Hepatocyte (in vitro differentiated cells): Measurements from ENCODE around the gene SPINDOC. TPM values are rescaled to one million over a fixed set of nuclear protein-coding genes. Genes with fewer than 3 reads are reported as not detected.
"Not testable (repeated sequence)": the region's sequence is repeated elsewhere in the genome, so short reads cannot be mapped to it uniquely, and the experiment has no call there.

Experiments used
- DNase-seq: peaks from one replicate; pipeline ENCODE4 v3.0.0-alpha.2; 2016; ENCODE audit warnings: low spot score
- H2AFZ ChIP-seq: fragments of 200-600 bp; sonication (generic); 2 replicates; pipeline ENCODE4 v1.6.0; 2016; ENCODE audit warnings: antibody characterized with exemption, mild to moderate bottlenecking
- H3K27ac ChIP-seq: fragments of 200-600 bp; sonication (generic); 2 replicates; pipeline ENCODE4 v1.5.1; 2016; ENCODE audit warnings: mild to moderate bottlenecking
- H3K27me3 ChIP-seq: fragments of 200-600 bp; sonication (generic); 2 replicates; pipeline ENCODE4 v1.6.1; 2016
- H3K36me3 ChIP-seq: fragments of 200-600 bp; sonication (generic); replicated peaks from 2 replicates; pipeline ENCODE4 v1.5.1; 2016; ENCODE audit warnings: low read depth; ENCODE audit not compliant: insufficient read depth
- H3K4me1 ChIP-seq: fragments of 200-600 bp; sonication (generic); 2 replicates; pipeline ENCODE4 v1.5.1; 2016; ENCODE audit warnings: mild to moderate bottlenecking, moderate library complexity; ENCODE audit not compliant: insufficient read depth
- H3K4me2 ChIP-seq: fragments of 200-600 bp; sonication (generic); 2 replicates; pipeline ENCODE4 v1.6.0; 2016
- H3K4me3 ChIP-seq: fragments of 200-600 bp; sonication (generic); 2 replicates; pipeline ENCODE4 v1.5.1; 2016; ENCODE audit warnings: mild to moderate bottlenecking
- H3K79me2 ChIP-seq: fragments of 200-600 bp; sonication (generic); 2 replicates; pipeline ENCODE4 v1.6.0; 2017; ENCODE audit warnings: mild to moderate bottlenecking
- H3K9me2 ChIP-seq: fragments of 200-600 bp; sonication (generic); replicated peaks from 2 replicates; pipeline ENCODE4 v1.6.0; 2017; ENCODE audit warnings: mild to moderate bottlenecking; ENCODE audit not compliant: insufficient read depth
- H3K9me3 ChIP-seq: fragments of 200-600 bp; sonication (generic); 2 replicates; pipeline ENCODE4 v1.5.1; 2016; ENCODE audit warnings: low read depth, mild to moderate bottlenecking
- H4K20me1 ChIP-seq: fragments of 200-600 bp; sonication (generic); 2 replicates; pipeline ENCODE4 v1.6.0; 2016; ENCODE audit warnings: mild to moderate bottlenecking; ENCODE audit not compliant: insufficient read depth, poor library complexity, severe bottlenecking
- EZH2 ChIP-seq: fragments of 200-600 bp; sonication (generic); IDR thresholded peaks from 2 replicates; pipeline ENCODE4 v1.6.1; 2016; ENCODE audit warnings: antibody characterized with exemption, mild to moderate bottlenecking, borderline replicate concordance
- EZH2phosphoT487 ChIP-seq: fragments of 200-600 bp; sonication (generic); IDR thresholded peaks from one replicate; pipeline ENCODE4 v1.6.1; 2018; ENCODE audit warnings: antibody characterized with exemption, mild to moderate bottlenecking, low read depth, moderate library complexity; ENCODE audit not compliant: unreplicated experiment, severe bottlenecking
- WGBS: methylation state at CpG from one replicate; pipeline ENCODE4 v1.1.6; 2016; ENCODE audit warnings: low lambda C conversion rate; ENCODE audit errors: missing lambda C conversion rate; 5-methylcytosine and 5-hydroxymethylcytosine counted together
- polyA plus RNA-seq: library from polyadenylated mRNA; unstranded; fragments of >200 nt; fragmentation: Nextera tagmentation; extraction: Ambion mirVana; gene quantifications from 2 replicates; pipeline ENCODE4 v1.2.1, GENCODE V29; 2016
- total RNA-seq: library from RNA; depleted of rRNA; stranded (reverse); fragments of >200 nt; gene quantifications from 2 replicates; pipeline ENCODE4 v1.2.3, GENCODE V29; 2014
- TF ChIP-seq, protein P1 (sequence below): fragments of 200-600 bp; sonication (generic); IDR thresholded peaks from 2 replicates; pipeline ENCODE4 v1.5.1; 2016; ENCODE audit warnings: antibody characterized with exemption, mild to moderate bottlenecking; ENCODE audit not compliant: poor library complexity

Gene SPINDOC
- total and polyA plus RNA-seq, 2 experiments from 2014 or later = 9.9 to 24.0 TPM

DNA sequence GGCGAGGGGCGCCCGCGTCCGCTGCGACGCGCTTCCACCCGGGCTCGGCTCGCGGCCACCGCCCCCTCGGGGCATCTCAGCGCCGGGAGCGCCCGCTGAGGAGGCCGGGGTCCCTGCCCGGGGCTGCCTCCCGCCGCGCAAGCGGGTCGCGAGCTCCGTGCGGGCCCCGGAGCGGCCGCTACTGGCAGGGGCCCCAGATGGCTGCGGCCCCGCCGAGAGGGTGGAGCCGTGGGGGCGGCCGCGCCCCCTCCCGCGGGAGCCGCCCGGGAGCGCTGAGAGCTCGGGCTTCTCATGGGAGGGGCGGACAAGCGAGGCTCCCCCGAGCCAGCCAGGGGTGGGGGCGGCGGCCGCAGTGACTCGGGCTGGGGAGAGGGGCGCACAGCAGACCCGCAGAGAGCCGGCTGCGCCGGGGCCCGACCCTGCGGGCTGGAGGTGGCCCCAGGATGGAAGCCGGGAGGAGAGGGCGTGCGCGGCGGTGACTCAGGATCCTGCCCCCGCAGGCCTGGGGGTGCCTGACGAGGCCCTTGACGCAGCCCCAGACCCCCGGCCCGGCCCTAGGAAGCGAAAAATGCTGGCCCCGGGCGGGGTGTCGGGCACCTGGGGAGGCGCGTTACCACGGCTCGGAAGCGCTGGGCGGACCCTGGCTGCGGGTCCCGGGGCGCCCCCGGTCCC is 44.1 kb upstream of the SPINDOC start:
- under 1% methylated on average over 38 of the region's 82 CpGs for WGBS
- no peaks in the 10 kb centered on the region for H3K36me3 ChIP-seq
- H3K9me3 ChIP-seq = no peaks in the 10 kb centered on the region
- H3K9me2 ChIP-seq = no peaks in the 10 kb centered on the region
- peak; percentile 68 for DNase-seq
- TF ChIP-seq, protein P1, sequence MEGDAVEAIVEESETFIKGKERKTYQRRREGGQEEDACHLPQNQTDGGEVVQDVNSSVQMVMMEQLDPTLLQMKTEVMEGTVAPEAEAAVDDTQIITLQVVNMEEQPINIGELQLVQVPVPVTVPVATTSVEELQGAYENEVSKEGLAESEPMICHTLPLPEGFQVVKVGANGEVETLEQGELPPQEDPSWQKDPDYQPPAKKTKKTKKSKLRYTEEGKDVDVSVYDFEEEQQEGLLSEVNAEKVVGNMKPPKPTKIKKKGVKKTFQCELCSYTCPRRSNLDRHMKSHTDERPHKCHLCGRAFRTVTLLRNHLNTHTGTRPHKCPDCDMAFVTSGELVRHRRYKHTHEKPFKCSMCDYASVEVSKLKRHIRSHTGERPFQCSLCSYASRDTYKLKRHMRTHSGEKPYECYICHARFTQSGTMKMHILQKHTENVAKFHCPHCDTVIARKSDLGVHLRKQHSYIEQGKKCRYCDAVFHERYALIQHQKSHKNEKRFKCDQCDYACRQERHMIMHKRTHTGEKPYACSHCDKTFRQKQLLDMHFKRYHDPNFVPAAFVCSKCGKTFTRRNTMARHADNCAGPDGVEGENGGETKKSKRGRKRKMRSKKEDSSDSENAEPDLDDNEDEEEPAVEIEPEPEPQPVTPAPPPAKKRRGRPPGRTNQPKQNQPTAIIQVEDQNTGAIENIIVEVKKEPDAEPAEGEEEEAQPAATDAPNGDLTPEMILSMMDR = no peak
- no peak for TF ChIP-seq EZH2phosphoT487
- no peak for TF ChIP-seq EZH2
- peak overlapping the region; percentile 86 for H2AFZ ChIP-seq
- H3K4me1 ChIP-seq = peaks cover 41% of the 10 kb centered on the region
- peak overlapping the region; percentile 86 for H3K27ac ChIP-seq
- H3K4me3 ChIP-seq = peak overlapping the region; percentile 99
- peaks cover 44% of the 10 kb centered on the region for H3K79me2 ChIP-seq
- H3K27me3 ChIP-seq = peaks cover 2% of the 10 kb centered on the region
- H4K20me1 ChIP-seq = peaks cover 35% of the 10 kb centered on the region
- peak overlapping the region; percentile 100 for H3K4me2 ChIP-seq

DNA sequence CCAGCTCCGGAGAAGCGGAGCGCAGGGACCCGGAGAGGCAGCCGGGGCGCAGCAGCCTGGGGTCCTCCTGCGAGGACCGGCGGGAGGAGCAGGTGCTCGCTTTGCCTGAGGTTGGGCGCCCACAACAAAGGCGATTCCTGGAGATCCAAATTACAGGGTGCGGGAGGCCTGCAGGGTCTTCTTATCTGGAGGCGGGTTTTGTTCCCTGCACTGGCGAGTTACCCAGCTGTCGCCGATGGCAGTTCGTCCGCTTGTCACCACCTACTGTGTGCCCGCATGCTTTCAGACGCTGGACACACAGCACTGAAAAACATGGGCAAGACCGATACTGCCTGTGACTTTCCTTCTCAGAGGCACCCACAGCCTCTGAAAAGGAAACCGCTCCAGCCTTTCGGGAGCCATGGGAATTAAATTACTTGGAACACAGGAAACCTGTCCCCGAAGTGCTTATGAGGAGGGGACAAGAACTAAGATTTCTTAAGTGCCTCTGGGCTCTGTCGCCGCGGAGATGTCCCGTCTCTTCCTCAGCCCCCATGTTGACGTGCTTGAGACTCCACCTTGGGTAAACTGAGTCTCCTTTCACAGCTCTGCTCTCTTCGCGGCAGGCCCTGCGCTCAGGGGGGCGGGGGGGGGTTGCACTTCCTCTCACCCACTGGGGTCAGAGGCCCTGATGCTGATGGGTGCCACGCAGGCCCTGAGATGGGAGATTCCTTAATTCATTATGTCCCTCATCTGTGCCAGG is 43.4 kb upstream of the SPINDOC start:
- H3K79me2 ChIP-seq = peaks cover 37% of the 10 kb centered on the region
- peak overlapping the region; percentile 99 for H3K4me3 ChIP-seq
- peak overlapping the region; percentile 100 for H3K4me2 ChIP-seq
- 8% methylated on average over 35 of the region's 35 CpGs for WGBS
- H3K4me1 ChIP-seq = peaks cover 34% of the 10 kb centered on the region
- H3K9me2 ChIP-seq = no peaks in the 10 kb centered on the region
- H4K20me1 ChIP-seq = peaks cover 28% of the 10 kb centered on the region
- peak; percentile 40 for DNase-seq
- no peaks in the 10 kb centered on the region for H3K36me3 ChIP-seq
- no peak for TF ChIP-seq EZH2
- H3K9me3 ChIP-seq = no peaks in the 10 kb centered on the region
- peaks cover 2% of the 10 kb centered on the region for H3K27me3 ChIP-seq
- H2AFZ ChIP-seq = peak overlapping the region; percentile 86
- peak overlapping the region; percentile 86 for H3K27ac ChIP-seq

DNA sequence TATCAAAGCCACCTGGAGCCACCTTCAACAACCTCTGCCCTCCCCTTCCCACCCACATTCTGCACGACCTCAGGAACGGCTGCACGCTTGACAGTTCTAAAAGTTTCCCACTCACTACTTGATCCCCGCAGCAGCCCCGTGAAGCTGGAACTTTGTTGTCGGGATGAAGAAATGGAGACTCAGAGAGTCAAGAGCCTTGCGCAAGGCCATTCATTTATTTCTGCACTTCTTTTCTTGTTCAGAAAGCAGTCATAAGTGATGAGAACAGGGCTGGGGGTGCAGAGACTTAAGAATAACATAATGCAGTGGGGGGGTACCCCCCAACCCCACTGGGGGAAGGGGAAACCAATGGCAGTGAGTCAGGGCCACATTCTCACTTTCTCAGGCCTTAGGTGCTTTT is 42.5 kb upstream of the SPINDOC start:
- 79% methylated on average over 7 of the region's 7 CpGs for WGBS
- no peak overlapping the region for H2AFZ ChIP-seq
- DNase-seq = no peak
- TF ChIP-seq EZH2 = no peak
- no peak for TF ChIP-seq EZH2phosphoT487
- TF ChIP-seq, protein P1 = no peak
- H3K27me3 ChIP-seq = peaks cover 2% of the 10 kb centered on the region
- peaks cover 20% of the 10 kb centered on the region for H4K20me1 ChIP-seq
- peaks cover 29% of the 10 kb centered on the region for H3K79me2 ChIP-seq
- H3K4me1 ChIP-seq = peaks cover 25% of the 10 kb centered on the region
- no peak overlapping the region for H3K4me3 ChIP-seq
- no peak overlapping the region for H3K4me2 ChIP-seq
- H3K36me3 ChIP-seq = no peaks in the 10 kb centered on the region
- H3K27ac ChIP-seq = no peak overlapping the region
- H3K9me2 ChIP-seq = no peaks in the 10 kb centered on the region
- no peaks in the 10 kb centered on the region for H3K9me3 ChIP-seq

DNA sequence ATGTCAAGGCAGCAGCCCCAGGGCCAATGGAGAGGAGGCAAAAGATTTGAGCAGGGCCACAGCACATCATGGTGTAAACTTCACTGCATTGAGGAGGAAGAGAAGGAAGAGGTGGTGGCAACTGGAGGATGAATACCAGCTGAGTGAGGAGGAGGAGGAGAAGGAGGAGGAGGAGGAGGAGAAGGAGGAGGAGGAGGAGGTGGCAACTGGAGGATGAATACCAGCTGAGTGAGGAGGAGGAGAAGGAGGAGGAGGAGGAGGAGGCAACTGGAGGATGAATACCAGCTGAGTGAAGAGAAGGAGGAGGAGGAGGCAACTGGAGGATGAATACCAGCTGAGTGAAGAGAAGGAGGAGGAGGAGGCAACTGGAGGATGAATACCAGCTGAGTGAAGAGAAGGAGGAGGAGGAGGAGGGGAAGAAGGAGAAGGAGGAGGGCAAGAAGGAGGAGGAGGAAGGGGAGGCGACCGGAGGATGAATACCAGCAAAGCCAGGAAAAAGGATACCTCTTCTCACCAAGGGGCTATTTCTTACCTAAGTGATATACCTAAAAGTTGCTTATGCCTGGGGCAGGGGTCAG is 41.4 kb upstream of the SPINDOC start:
- H3K4me3 ChIP-seq, H3K36me3 ChIP-seq, DNase-seq, H3K4me2 ChIP-seq, H3K9me3 ChIP-seq, H3K27ac ChIP-seq, H2AFZ ChIP-seq, H3K27me3 ChIP-seq, H3K9me2 ChIP-seq: not testable (repeated sequence)
- peaks cover 20% of the 10 kb centered on the region for H3K79me2 ChIP-seq
- H4K20me1 ChIP-seq = peaks cover 11% of the 10 kb centered on the region
- peaks cover 16% of the 10 kb centered on the region for H3K4me1 ChIP-seq
- 69% methylated on average over 2 of the region's 2 CpGs for WGBS
